HG02840 (cell line): Measurements from ENCODE around the gene ANKS1A.

Experiments
- ATAC-seq: cut with Tn5 transposase; IDR thresholded peaks from one replicate; pipeline ENCODE4 v1.9.1; 2021; ENCODE audit warnings: mild to moderate bottlenecking, moderate library complexity, moderate number of reproducible peaks; ENCODE audit not compliant: unreplicated experiment, low FRiP score

ANKS1A gene

DNA sequence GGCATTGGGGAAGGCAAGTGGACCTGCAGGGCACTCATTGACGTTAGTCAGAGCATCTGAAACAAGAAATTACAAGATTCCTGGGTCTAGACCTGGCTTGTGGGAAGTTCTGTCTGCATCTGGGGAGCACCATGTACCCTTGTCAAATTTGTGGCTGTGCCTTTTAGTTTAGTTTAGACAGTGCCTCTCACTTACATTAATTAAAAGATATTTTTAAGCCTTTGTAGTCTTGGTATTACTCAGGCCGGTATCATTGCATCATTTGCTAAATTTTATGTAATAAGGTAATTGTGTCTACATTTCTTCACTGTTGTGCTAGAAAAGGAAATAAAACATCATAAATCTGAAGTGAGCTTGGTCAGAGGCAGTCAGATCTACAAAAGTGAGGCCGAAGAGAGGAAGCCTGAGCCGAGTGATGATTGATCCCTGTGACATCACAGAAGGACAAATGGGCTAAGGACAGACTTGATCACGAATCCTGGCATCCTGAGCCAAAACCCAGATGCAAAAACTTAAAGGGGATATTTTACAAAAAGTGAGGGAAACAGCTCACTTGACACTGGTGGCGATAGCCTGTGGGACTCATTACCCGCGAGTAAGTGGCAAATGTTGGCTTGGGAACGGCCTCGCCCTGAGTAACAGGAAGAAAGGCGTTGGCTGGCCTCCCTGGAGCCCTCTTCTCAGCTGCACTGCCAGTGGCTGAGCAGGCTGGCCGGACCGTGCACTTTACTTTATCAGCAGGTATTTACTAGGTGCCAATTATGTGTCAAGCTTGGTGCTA is 145.5 kb downstream of the ANKS1A start:
- ATAC-seq: no peak

GRCh38 chr6:35035481-35036030 is 146.5 kb downstream of the ANKS1A start:
- no peak for ATAC-seq

DNA sequence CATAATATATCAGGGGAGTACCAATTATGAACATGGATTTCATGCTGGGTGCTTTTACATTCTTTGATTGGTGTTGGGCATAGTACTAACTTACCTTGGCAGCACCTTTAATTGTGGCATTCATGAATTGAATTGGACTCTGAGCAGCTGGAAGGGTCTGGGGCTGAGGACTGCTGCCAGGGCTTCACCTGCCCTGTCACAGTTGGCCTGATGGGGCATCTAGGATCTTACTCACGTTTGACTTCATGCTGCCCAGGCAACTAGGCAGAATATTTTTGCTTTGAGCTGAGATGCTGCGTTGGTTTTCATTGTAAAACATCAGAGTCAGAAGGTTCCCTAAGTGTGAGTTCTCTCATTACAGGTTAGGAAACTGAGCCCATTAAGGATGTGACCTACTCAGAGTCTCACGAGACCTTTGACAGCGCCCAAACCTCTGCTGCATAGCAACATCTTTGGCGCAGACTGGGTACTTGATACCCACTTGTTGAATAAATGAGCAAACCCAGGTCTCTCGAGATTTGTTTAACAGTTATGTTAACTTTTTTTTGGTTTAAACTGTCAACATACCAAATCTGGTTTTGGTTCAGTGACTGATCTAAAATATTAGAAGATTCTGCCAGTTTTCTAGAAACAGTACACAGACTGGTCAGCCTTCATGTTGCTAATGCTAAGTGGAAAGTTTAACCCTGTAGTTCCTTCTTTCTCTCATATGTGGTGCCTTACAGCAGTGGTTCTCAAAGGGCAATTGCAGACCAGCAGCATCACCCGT is 147.2 kb downstream of the ANKS1A start:
- no peak for ATAC-seq

- no peak for ATAC-seq
Measured at GRCh38 chr6:35036828-35037663, 148.0 kb downstream of the ANKS1A start.

DNA sequence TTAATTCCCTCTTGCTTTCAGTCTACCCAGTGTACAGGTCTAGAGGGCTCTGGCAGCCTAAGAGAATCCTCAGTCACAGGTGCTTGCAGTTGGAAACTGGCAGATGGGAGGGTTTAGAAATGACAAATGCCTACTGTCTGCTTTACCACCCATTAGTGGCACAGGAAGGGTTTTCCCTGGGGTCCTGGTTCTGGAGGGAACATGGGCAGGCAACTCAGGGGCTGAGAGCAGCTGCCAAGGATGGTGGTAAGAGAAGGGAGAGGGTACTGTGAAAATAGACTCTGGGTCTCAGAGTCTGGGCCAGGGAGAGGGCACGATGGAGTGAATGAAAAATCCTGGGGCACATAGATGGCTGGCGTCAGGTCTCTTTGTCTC is 148.6 kb downstream of the ANKS1A start:
- ATAC-seq: no peak

GRCh38 chr6:35038076-35038475 is 149.0 kb downstream of the ANKS1A start:
- ATAC-seq: no peak

DNA sequence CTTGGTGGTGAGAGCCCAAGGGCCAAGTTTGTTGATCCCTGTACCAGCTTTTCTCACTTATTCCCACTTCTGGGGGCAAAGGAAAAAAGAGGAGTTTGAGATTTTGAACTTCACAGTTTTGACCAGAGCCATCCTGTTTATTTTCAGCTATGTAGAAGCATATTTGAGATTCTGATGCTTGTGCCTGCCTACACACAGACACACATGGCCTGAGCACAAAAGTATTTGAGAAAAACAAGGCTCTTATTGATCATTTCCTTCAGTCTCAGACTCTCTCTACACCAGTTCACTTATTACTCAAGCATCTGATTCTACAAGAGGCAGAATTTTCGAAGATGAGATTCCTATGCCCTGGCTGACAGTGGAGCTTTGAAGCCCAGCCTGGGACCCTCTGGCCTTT is 151.3 kb downstream of the ANKS1A start:
- ATAC-seq: no peak

DNA sequence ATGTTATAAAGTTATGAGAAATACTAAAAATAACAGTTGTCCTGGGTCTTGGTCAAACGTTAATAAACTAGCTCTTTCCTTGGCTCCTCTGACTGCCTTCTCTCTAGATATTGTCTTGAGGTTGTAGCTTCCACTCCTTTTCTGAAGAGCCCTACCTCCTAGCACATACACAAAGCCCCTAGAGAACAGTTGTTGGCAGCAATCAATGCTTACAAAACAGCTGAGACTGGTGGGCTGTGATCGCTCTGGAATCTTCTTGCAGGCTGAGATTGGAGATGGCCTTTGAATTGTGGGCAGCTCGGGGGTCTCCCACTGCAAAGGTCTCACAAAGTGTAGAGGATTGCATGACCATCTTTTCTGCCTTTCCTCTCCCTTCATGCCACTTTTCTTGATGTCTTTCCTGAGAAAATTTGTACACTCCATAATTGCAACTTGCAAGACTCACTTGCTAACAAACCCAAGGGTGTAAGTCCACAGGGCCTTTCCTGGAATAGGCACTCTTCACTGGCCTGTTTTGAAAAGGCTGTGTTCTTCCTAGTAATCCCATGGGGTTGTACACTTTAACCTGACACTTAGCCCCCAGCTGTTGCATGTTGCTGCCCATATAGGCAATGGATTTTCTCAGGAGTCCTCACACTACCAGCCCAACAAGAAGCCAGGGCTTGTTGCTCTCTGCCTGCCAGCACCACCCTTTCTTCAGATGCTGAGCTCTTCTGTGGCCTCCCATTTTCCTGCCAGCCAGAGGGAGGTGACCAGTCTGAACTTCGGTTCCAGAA is 152.2 kb downstream of the ANKS1A start:
- no peak for ATAC-seq

DNA sequence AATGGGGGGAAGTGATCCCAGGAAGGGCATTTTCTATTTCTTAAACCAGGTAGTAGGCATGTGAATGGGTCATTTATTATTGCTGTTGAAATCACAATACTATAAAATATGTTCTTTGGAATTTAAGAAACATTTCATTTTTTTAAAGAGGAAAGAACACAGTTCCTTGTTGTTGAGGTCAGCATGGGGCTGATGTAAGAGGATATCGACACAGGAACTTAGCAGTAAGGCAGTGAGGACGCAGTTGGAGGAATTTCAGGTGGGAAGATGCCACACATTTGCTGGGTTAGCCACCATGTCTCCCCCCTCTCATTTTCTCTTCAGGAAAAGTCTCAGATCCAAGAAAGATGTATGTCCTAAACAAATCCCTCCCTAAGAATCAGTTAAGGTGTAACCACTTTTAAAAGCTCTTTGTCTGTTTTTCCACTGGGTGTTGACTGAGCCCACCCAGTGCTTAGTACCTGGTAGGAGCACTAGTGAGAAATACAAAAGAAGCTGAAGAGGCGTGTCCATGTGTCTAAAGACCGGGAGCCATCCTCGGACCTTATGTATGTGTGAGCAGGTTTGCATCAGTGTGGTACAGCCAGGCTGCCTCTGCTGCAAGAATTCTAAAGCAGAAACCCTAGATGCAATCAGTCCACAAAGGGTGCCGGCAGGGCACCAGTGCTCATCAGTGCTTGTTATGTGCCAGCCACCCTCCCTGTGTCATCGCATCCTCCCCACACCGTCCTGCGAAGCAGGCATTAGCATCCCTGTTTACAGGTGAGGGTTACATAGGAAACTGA is 153.2 kb downstream of the ANKS1A start:
- ATAC-seq: no peak

- ATAC-seq: no peak
Measured at GRCh38 chr6:35043381-35044130, 154.5 kb downstream of the ANKS1A start.

GRCh38 chr6:35044145-35044745 is 155.2 kb downstream of the ANKS1A start:
- ATAC-seq: no peak

DNA sequence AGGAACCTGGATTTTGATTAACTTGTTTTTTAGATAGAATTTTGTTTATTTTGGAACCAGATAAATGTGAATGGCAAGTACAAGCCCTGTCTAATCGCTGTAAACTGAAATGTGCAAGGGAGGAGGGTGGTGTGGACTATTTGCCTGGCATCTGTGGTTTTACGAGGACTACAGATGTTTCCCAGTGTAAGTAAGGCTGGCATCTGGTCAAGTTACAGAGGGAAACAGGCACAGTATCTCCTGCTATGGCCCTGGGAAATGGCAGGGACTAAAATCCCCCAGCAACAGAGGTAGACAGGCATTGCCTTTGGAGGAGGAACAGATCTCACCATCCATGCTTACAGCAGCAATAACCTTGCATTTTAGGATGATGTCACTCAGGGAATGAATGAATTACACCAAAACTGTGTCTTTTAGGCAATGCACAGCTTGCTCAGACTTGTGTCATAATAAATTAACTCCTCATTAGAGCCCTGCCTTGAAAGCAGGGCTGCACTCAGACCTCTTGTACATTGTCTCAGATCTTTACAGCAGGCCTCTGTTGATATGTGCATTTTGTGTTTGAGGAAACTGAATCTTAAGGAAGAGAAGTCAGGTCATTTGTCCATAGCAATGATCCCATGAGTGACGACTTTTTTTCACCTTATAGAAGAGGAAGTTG is 155.8 kb downstream of the ANKS1A start:
- no peak for ATAC-seq

DNA sequence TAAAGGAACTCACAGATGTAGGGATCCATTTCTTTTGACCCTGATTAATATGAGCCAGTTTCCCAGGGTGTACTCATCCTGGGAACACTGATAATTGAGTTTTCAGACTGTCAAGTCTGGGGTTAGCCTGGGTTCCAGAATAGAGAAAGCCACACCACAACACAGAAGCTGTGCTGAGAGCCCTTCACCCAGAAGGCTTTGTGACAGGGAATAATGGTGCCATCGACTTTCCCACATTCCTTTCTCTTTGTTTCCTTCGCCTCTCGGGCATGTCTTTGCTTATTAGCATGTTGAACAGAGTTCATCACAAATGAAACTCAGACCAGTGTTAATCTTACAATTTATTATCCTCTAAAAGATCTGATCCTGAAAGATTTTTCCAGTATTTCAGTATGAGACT is 157.0 kb downstream of the ANKS1A start:
- no peak for ATAC-seq

DNA sequence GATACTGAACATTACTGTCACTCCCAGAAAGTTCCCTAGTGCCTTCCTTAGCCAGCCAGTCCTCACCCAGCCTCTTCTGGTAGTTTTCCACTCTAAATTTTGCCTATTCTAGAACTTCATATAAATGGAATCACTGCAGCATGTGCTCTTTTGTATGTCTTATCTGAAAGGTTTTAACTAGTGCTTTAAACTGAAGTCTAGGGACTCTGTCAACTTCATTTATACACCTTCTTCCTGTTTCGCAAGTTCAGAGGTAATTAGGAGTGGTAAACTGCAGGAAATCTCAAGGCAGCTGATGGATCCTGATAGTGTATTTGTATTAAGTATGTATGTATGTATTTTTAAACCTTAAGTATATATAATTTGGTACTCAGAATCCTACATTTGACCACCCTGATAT is 157.8 kb downstream of the ANKS1A start:
- ATAC-seq: no peak

DNA sequence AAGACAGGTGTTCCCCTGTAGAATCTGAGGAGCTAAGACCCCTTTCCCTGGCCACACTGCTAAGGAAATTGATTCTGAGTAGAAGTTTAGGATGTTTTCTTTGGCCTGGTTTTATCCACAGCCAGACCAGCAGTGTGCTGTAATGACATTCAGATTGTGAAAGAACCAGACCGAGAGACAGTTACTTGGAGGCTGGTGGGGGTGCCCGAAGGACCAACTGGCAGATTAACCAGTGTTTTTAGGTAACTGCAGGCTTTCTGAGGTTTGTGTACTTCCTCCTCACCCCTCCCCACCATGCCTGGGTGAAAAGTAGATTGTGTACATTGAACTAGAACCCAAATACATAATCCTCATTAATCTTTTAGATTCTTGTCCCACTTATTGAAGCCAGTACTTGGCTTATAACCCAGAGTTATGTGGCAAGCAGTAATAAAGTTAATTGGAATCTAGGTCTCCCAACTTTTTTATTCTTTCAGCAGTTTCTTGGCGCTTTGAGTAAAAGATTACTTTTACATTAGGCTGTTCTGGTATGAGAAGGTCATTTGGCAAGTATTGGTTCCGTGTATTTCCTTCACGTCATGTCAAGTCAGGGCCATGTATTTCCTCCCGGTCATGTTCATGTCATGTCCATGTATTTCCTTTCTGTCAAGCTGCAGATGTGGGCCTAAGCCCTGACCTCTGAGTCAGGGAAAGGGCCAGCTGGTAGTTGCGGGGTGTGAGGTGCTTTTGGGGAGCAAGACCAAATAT is 158.4 kb downstream of the ANKS1A start:
- no peak for ATAC-seq

DNA sequence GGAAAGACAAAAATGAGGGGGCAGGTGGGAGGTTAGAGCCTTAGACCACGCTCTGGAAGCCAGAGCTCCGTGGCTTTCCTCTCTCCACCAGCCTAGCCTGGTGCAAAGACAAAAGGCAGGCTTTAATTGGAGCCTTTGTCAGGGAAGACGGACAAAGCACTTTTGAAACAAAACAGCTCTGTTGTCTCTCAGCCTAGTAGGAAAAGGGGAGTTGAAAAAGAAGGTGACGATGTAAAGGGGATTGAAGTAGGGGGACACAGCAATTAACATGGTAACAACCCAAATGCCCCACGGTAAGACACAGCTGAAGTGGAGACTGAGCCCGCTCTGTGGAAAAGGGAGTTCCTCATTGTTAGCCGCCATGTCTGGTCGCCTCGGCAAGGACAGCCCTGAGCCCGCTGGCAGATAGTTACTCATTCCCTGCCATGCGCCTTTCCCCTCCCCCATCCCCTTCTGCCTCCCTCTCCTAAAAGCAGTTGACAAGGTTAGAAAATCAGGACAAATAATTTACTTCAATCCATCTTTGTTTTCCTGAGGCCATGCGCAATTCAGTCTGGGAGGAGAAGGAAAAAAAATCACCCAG is 159.1 kb downstream of the ANKS1A start:
- ATAC-seq: no peak

- ATAC-seq: no peak
Measured at GRCh38 chr6:35048631-35049083, 159.6 kb downstream of the ANKS1A start.
